NCI-H187 treated with DMSO at 0.1 percent for 48 hours (cell line): Measurements from ENCODE around the gene SLC45A2.

Source experiments
- DNase-seq: peaks from one replicate; lab custom pipeline; 2025; lab: John Stamatoyannopoulos, UW

Gene SLC45A2

GRCh38 chr5:34007621-34008600 is 23.4 kb upstream of the SLC45A2 start, which contains the start of gene AMACR:
Gene AMACR, minus strand, starts transcription at chr5:34008050. Its CDS starts 31 bp downstream, at chr5:34008019.
- DNase-seq: peak; percentile 47

- no peak for DNase-seq
Observed at GRCh38 chr5:34007201-34007620, 22.7 kb upstream of the SLC45A2 start.

GRCh38 chr5:34005681-34006080 is 21.2 kb upstream of the SLC45A2 start:
- DNase-seq: no peak

- DNase-seq: no peak
Observed at GRCh38 chr5:34005211-34005610, 20.7 kb upstream of the SLC45A2 start.

GRCh38 chr5:34003941-34004340 is 19.4 kb upstream of the SLC45A2 start:
- no peak for DNase-seq

DNA sequence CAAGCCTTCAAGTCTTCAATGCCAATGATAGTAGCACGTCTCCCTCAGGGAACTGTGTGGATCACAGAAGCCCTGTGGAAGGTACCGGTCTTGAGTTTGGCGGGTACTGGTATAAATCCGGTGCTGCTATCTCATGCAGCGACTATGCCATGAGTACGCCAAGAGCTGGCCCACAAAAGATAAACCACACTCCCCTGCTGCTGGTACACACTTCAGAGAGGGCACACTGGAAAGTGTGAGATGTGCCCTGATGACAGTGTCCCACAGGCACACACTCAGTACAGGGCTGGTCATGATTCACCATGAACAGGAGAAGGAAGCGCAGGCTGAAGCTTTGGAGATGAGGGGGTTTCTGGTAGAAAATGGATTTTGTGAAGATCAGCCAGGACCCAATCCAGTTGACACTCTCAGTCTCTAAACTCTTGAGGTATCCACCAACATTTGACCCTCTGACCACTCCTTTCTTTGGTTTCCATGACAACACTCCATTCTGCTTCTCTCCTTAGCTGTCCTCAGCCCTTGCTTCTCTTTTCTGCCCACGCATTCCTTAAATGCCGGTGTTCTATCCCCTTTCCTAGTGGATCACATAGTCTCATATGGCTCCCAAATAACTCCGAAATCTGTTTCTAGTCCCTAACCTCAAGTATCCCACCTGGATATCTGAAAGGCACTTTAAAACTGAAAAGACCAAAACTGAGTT is 18.3 kb upstream of the SLC45A2 start:
- DNase-seq: no peak

DNA sequence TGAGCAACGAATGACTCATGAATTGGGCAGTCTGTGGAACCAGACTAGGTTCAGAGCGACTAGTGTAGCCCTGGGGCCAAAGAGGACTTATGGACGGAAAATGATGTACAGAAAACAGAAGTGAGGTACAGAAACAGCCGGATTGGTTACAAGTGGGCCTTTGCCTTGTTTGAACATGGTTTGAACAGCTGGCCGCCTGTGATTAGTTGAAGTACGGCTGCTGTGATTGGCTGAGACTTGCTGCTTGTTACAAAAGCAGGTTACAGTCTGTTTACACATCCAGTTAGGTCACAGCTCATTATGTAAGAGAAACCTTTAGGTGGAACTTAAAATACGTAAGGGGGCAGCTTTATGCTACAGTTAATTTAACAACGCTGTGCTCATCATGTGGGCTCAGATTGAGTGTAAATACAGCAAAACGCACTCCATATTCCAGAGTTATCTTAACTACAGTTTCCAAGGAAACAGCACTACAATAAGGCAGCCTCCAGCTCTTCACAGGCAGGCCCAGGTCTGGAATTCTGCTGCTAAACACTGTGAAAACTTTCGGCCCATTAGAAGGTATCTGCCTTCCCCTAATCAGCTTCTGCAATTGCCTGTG is 16.8 kb upstream of the SLC45A2 start:
- DNase-seq: peak; percentile 67

GRCh38 chr5:33999978-34000377 is 15.5 kb upstream of the SLC45A2 start:
- no peak for DNase-seq

DNA sequence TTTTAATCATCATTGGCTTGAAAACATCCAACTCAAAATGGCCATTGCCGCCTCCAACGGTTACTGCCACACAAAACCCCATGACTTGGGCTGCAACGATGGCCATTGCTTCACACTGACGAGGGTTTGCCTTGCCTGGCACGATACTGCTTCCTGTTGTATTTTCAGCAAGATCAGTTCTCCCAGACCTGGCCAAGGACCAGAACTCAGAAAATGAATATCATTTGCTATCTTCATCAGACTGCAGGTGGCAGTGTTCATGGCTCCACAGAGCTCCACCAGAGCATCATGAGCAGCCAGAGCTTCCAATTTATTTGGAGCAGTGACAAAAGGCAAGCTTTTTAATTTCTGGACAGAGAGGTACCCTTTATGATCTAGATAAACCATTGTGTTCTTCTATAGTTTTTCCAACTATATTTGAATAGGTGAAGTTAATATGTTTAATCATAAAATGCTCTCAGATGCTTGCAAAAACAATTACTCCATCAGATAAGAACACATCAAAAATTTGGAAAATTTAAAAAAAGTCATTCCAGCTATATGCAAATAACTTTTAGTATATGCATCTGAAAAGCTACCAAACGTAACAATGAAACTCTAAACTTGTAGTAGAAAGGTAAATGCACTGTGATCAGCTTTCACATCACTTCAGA is 13.0 kb upstream of the SLC45A2 start:
- no peak for DNase-seq

DNA sequence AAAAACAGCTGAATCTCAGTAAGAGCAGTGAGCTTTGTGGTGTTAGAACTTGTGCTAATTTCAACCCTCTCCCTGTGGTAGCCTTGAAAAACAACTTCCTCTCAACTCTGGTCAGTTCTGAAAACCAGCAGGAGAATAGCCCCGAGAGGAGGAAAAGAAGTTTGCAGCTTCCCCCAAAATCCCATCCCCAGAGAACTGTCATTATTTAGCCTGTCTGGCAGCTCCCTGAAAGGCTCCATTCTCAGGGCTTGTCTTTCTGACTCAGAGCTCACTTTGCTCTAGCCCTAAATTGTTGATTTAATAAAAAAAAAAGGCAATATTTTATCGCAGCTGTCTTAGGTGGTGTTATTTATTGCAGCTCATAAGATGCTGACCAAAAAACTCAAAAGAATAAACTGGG is 11.4 kb upstream of the SLC45A2 start:
- DNase-seq: no peak

DNA sequence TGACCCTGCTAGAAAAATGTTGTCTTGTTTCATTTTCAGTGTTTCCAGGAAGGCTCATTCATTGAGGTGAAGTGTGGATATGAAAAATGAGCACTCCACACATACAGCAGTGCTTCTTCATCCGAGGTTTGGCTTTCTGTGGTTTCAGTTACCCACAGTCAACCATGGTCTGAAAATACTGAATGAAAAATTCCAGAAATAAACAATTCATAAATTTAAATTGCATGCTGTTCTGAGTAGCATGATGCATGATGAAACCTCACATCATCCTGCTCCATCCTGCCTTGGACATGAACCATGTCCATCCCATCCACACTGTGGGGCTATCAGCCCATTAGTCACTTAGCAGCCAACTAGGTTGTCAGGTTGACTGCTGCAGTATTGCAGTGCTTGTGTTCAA is 10.4 kb upstream of the SLC45A2 start:
- no peak for DNase-seq

DNA sequence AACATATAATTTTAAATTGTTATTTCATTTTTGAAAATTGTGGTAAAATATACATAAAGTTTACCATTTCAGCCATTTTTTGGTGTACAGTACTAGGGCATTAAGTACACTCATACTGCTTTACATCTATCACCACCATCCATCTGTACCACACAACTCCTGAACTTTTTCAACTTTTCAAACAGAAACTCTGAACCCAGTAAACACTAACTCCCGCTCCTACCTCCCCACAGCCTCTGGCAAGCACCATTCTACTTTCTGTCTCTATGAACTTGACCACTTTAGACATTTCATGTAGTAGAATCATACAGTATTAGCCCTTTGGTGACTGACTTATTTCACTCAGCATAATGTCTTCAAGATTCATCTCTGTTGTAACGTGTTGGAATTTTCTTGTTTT is 8.4 kb upstream of the SLC45A2 start:
- no peak for DNase-seq

DNA sequence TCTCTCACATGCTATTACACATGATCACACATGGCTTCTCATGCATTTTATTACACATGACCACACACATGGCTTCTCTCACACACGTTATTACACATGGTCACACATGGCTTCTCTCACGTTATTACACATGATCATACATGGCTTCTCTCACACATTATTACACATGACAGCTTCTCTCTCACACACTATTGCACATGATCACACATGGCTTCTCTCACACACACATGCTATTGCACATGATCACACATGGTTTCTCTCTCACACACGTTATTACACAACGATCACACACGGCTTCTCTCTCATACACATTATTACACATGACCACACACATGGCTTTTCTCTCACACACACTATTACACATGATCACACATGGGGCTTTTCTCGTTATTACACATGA is 954 bp upstream of the SLC45A2 start:
- DNase-seq: no peak

- DNase-seq: no peak
Observed at GRCh38 chr5:33984178-33984577, 315 bp downstream of the SLC45A2 start.

DNA sequence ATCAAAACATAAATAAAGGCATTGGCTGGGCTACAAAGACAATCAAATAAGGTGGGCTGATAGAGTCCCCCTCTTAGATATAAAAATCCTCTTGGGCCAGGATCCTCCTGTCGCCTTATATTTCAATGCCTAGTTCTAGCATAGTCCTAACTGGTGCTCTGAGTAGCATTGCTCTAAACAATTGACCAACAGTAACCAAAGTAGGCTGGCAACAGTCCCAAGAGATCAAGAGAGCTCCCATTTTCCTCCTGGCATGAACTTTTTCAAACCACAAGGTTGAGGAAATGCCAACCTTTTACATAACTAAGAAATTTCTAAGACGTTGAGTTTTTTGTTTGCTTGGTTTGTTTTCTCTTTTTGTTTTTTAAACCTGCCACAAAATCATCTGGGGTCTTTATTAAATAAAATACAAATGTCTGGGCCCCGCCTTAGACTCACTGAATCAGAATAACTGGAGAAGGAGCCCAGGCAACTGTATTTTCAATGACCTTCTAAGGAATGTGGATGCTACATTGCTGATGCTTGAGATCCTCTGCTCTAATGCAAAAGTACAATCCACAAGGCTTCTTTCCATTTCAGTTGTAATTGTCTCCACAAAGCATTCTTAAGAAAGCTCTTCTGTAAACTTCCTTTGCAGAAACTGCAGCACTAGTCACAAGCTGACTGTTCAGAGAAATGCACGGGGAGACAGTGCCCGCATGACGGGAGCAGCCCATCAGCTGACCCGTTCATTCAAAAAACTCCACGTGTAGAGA is 2.9 kb downstream of the SLC45A2 start:
- no peak for DNase-seq

DNA sequence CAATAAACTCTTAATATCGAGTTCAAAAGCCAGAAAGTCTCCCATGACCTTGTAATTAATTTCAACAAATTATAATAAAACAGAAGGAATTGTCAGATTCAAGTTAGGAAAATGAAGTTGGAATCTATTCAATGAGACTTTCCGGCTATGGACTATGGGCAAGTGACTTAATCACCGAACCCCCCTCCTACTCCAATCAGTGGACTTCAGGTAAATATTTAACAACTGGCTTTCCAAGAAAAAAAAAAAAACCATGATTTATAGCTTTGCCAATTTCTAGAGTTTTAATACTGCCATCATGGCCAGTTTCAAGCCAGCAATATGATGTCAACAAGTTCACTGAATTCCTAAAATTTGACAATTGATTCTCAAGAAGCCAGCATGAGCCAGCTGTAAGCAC is 4.5 kb downstream of the SLC45A2 start:
- DNase-seq: no peak

DNA sequence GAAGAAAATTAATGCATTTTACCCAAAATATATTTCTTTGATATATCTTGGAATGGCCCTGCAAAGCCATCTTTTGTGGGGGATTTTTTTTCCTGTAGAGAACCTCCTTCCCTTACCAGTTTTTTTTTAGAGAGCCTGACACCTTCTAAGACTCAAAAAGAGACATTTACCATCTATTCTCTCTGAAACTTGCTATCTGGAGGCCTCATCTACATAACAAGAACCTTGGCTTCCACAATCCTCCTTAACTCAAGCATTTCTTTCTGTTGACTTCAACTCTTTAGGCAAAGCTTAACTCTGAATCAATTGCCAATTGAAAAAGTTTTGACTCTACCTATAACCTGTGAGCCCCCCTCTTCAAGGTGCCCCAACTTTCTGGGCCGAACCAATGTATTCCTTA is 6.2 kb downstream of the SLC45A2 start:
- no peak for DNase-seq

DNA sequence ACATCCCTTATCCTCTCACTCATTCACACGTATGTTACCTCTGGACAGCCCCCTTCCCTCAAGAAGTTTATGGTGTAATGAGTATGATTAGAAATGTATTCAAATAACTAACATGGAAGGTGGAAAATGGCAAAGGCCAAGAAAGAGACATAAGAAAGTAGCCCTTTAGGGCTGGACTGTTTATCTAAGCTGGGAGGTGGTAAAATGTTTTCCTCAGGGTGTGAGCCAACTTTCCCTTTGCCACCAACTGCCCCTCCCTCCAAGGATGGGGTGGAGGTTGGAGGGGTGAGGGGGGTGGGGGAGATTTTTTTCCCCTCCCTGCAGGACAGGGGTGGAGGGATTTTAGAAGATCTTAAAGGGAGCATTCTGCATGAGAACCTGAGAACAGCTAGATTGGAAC is 8.2 kb downstream of the SLC45A2 start:
- DNase-seq: no peak

- no peak for DNase-seq
Observed at GRCh38 chr5:33975852-33976251, 8.6 kb downstream of the SLC45A2 start.

GRCh38 chr5:33973271-33973670 is 11.2 kb downstream of the SLC45A2 start:
- DNase-seq: no peak
